ENCODE measurements around the gene FOXO3.

DNA sequence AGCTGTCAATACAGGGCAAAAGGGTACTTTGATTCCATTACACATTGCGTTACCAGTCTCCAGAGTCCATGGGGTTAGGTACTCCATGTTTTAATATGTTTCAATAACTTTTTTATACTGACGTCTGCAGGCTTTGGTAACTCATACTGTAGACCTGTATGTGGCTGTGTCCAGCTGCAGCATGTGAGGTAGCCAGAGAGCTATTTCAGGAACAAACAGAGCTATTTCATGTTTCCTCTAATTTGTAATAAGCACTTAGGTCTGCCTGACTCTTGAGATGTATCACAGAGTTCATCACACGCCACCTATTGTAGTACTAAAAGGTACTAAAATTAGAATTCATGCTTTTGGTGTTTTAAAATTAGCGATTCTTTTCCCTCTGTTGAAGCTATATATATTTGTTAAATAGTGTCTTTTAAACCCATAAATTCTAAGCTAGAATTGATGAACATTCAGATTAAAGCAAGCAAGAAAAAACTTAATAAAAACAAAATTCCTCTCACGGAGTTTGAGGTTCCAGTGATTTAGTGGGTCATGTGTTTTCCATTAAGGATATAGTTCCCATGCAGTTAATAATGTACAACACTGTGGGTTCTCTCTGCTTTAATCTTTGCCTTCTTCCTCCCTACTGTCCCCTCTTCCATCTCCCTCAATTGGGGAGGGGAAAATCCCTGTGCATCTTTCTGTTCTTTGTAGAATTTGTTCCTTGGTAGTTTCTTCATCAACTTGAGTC, 37.0 kb downstream of the FOXO3 start:
- TF ChIP-seq POLR2AphosphoS5 (IDR thresholded peaks at IDR 0.05; ENCODE audit: borderline replicate concordance, low read depth, low read length) (no peak), EZH2 (IDR thresholded peaks at IDR 0.05) (no peak)
